CD4-positive, CD25-positive, alpha-beta regulatory T cell (primary cell): Measurements from ENCODE around the gene TBC1D19. TPM values are rescaled to one million over a fixed set of nuclear protein-coding genes. Genes with fewer than 3 reads are reported as not detected.

Source experiments
- ATAC-seq, 2 donors: fragments of 150-1000 bp; cut with Tn5 transposase; one replicate each; pipeline ENCODE4 v1.10.0; 2021; ENCODE audit warnings: low read depth in 2 of 2, moderate number of reproducible peaks in 2 of 2, moderate library complexity in 1 of 2
- DNase-seq, 3 donors: peaks; one replicate each; pipeline versions ENCODE4 v3.0.0 to v3.0.0-alpha.2; 2012 to 2022; ENCODE audit warnings: mixed read lengths in 1 of 3
- H3K27ac ChIP-seq: one replicate; pipeline ENCODE4 v1.7.0; 2013; ENCODE audit warnings: mild to moderate bottlenecking, low read length; ENCODE audit not compliant: insufficient read depth, poor library complexity, severe bottlenecking
- H3K27me3 ChIP-seq: one replicate; pipeline ENCODE4 v1.7.0; 2013; ENCODE audit warnings: low read length; ENCODE audit not compliant: control insufficient read depth, insufficient read depth
- H3K36me3 ChIP-seq: one replicate; pipeline ENCODE4 v1.7.0; 2013; ENCODE audit warnings: mild to moderate bottlenecking, low read length, moderate library complexity; ENCODE audit not compliant: control insufficient read depth, insufficient read depth
- H3K4me1 ChIP-seq: 2 replicates; pipeline ENCODE4 v1.7.0; 2013; ENCODE audit warnings: mild to moderate bottlenecking, low read length; ENCODE audit not compliant: insufficient read depth, control insufficient read depth, poor library complexity, severe bottlenecking
- H3K4me3 ChIP-seq: one replicate; pipeline ENCODE4 v1.7.0; 2013; ENCODE audit warnings: low read depth, mild to moderate bottlenecking, low read length, moderate library complexity
- H3K9me3 ChIP-seq, 2 experiments: 1 replicate in 1 of 2; 2 replicates in 1 of 2; pipeline ENCODE4 v1.7.0; 2013; ENCODE audit warnings: low read length in 2 of 2, mild to moderate bottlenecking in 1 of 2, moderate library complexity in 1 of 2; ENCODE audit not compliant: control insufficient read depth in 2 of 2
- H3K27ac Mint-ChIP-seq, 3 donors: one replicate each; pipeline ENCODE4 v1.8.0; 2020 to 2022; ENCODE audit warnings: mild to moderate bottlenecking in 3 of 3, mixed read lengths in 3 of 3, moderate library complexity in 2 of 3
- H3K27me3 Mint-ChIP-seq: one replicate; pipeline ENCODE4 v1.8.0; 2022; ENCODE audit warnings: mild to moderate bottlenecking, mixed read lengths
- H3K36me3 Mint-ChIP-seq: one replicate; pipeline ENCODE4 v1.8.0; 2020; ENCODE audit warnings: mixed read lengths
- H3K4me1 Mint-ChIP-seq, 4 donors: one replicate each; pipeline ENCODE4 v1.8.0; 2020 to 2022; ENCODE audit warnings: mixed read lengths in 4 of 4, mild to moderate bottlenecking in 1 of 4
- H3K4me3 Mint-ChIP-seq, 4 donors: one replicate each; pipeline ENCODE4 v1.8.0; 2020 to 2022; ENCODE audit warnings: mild to moderate bottlenecking in 4 of 4, mixed read lengths in 4 of 4, moderate library complexity in 3 of 4
- H3K9me3 Mint-ChIP-seq, 7 donors: one replicate each; pipeline ENCODE4 v1.8.0; 2020 to 2022; ENCODE audit warnings: mixed read lengths in 7 of 7, mild to moderate bottlenecking in 3 of 7, moderate library complexity in 2 of 7
- polyA plus RNA-seq, 4 donors: library from polyadenylated mRNA; unstranded; fragments of 300-500 nt; fragmentation: Illumina TruSeq; gene quantifications; one replicate each; pipeline ENCODE4 v1.2.3, GENCODE V29; 2021
- total RNA-seq: library from RNA; stranded (reverse); gene quantifications from one replicate; pipeline ENCODE4 v1.2.3, GENCODE V29; 2022

Gene TBC1D19
- total and polyA plus RNA-seq, 5 donors from 2014 or later = 3.1 to 7.8 (median 5.1) TPM

DNA sequence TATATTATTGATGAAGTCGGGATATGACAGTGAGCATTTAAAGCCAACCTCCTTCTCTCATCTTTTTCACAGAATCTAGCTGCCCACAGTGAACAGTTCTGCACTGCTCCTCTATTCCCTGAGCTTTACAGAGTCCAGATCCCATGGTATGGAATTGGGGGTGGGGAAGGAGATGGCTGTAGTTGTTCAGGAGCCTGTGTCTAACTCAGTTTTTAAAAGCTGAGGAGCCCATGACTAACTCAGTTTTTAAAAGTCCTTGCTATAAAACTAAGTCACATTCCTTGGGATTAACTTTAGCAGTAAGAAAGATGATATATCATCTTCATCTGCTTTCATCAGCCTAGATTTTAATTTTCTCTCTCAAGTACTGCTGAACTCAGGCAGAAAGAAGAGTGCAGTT lies 180.3 kb downstream of the TBC1D19 start:
- no peak overlapping the region for H3K4me3 ChIP-seq
- H3K9me3 ChIP-seq = no peaks in the 10 kb centered on the region
- Mint-ChIP-seq H3K4me1 (no peaks in the 10 kb centered on the region), H3K4me3 (no peak overlapping the region), H3K27ac (no peak overlapping the region), H3K36me3 (peaks cover 27% of the 10 kb centered on the region), H3K27me3 (no peaks in the 10 kb centered on the region), H3K9me3 (peaks cover 0 to 2% (median 0%) of the 10 kb centered on the region in 7 donors)
- no peaks in the 10 kb centered on the region for H3K27me3 ChIP-seq
- no peak overlapping the region for H3K27ac ChIP-seq
- no peaks in the 10 kb centered on the region for H3K4me1 ChIP-seq
- ATAC-seq = no peak
- peaks cover 8% of the 10 kb centered on the region for H3K36me3 ChIP-seq
- no peak for DNase-seq

DNA sequence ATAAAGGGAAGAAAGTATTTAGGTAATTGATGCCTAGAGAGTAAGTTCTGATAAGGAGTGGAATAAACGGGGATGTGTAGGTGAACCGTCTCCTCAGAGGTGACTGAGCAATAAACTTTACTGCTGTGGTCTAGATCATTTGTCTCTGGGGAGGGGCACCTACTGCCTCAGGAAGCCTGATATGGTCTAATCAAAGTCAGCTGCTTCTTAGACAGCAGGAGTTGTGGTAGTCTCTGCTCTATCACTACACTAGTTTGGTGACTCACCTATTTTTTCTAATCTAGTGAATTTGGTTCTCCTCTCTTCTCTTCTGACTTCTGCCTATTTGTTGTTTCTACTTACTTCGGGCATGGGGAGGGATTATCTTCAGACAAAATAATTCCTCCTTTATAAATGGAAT lies 181.6 kb downstream of the TBC1D19 start:
- Mint-ChIP-seq H3K4me1 (no peaks in the 10 kb centered on the region), H3K27ac (no peak overlapping the region), H3K36me3 (peaks cover 25% of the 10 kb centered on the region), H3K27me3 (no peaks in the 10 kb centered on the region), H3K9me3 (peaks cover 0 to 2% (median 0%) of the 10 kb centered on the region in 7 donors), H3K4me3 (no peak overlapping the region)
- Histone ChIP-seq H3K36me3 (peaks cover 3% of the 10 kb centered on the region), H3K4me1 (no peaks in the 10 kb centered on the region), H3K27me3 (no peaks in the 10 kb centered on the region), H3K4me3 (no peak overlapping the region), H3K27ac (no peak overlapping the region), H3K9me3 (no peaks in the 10 kb centered on the region)
- ATAC-seq = no peak
- no peak for DNase-seq

DNA sequence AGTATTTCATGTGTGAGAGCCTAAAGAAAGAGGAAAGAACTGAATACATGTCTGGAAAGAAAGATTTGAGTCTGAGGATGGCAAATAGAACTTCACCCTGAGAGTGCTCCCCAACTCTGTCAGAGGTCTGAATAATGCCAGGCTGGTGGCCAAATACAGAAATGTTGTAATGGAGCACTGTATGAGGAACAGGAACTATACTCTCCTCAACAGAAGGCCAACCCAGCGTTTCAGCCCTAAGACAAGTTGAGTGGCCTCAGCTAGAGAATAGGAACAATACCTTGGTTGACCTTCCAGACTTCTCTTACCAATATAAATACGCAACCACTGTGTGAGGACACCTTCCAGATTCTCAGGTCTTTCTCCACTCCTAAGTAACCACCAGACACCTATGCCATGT lies 182.3 kb downstream of the TBC1D19 start:
- Mint-ChIP-seq H3K9me3 (peaks cover 0 to 2% (median 0%) of the 10 kb centered on the region in 7 donors), H3K4me3 (no peak overlapping the region), H3K36me3 (peaks cover 31% of the 10 kb centered on the region), H3K4me1 (no peaks in the 10 kb centered on the region), H3K27ac (no peak overlapping the region), H3K27me3 (no peaks in the 10 kb centered on the region)
- Histone ChIP-seq H3K27me3 (no peaks in the 10 kb centered on the region), H3K36me3 (peaks cover 3% of the 10 kb centered on the region), H3K9me3 (no peaks in the 10 kb centered on the region), H3K27ac (no peak overlapping the region), H3K4me3 (no peak overlapping the region), H3K4me1 (no peaks in the 10 kb centered on the region)
- ATAC-seq = no peak
- DNase-seq = no peak

DNA sequence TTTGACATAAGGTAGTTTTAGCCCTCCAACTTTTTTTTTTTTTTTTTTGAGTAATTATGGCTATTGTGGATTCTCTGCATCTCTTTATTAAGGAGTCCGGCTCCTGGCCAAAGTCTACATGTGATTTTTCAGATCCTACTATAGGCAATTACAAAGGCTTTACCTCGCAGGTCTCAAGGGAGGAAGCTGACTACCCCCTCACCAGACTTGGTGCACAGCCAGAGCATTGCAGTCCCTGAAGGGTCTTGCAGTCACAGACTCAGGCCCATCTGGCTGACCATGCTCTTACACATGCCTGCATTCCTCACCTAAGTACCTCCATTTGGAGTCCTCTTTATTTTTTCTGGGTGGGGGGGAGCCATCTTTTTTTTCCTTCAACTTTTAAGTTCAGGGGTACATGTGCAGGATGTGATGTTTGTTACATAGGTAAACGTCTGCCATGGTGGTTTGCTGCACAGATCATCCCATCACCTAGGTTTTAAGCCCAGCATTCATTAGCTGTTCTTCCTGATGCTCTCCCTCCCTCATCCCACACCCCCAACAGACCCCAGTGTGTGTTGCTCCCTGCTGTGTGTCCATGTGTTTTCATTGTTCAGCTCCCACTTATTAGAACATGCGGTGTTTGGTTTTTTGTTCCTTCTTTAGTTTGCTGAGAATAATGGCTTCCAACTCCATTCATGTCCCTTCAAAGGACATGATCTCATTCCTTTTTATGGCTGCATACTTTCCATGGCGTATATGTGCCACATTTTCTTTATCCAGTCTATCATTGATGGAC lies 188.4 kb downstream of the TBC1D19 start:
- Mint-ChIP-seq H3K4me3 (no peak overlapping the region), H3K27ac (no peak overlapping the region), H3K36me3 (peaks cover 54% of the 10 kb centered on the region)

DNA sequence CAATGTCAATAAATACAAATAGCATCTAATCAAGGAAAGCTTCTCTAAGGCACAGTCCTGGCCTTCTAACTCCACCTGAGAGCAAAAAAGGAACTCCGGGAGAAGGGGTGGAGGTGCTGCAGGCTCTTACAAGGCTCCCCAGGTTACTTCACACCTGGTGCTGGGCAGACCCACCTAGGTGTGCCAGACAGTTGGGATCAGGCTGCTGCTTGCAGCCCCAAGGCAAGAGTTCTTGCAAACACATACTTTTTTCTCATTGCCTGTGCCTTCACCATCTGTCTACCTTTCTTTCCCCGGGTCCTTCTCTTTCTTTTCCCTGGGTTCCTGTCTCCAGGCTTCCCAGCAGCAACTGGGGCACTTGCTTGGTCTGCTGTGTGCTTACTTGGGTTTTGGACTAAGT lies 195.3 kb downstream of the TBC1D19 start:
- Mint-ChIP-seq H3K9me3 (peaks cover 0 to 2% (median 0%) of the 10 kb centered on the region in 7 donors), H3K27ac (no peak overlapping the region), H3K4me1 (peaks cover 0 to 2% (median 0%) of the 10 kb centered on the region in 4 donors), H3K27me3 (no peaks in the 10 kb centered on the region), H3K36me3 (peaks cover 34% of the 10 kb centered on the region), H3K4me3 (no peak overlapping the region)
- DNase-seq (no peak), ATAC-seq (no peak)
- H3K4me1 ChIP-seq = no peaks in the 10 kb centered on the region
- H3K27me3 ChIP-seq = no peaks in the 10 kb centered on the region
- no peak overlapping the region for H3K4me3 ChIP-seq
- H3K36me3 ChIP-seq = peaks cover under 1% of the 10 kb centered on the region
- H3K9me3 ChIP-seq = no peaks in the 10 kb centered on the region
- no peak overlapping the region for H3K27ac ChIP-seq

More for the DNA sequence above, 188.4 kb downstream of the TBC1D19 start:
- Histone ChIP-seq H3K4me3 (no peak overlapping the region), H3K9me3 (no peaks in the 10 kb centered on the region), H3K36me3 (peaks cover 4% of the 10 kb centered on the region), H3K4me1 (no peaks in the 10 kb centered on the region), H3K27ac (no peak overlapping the region), H3K27me3 (no peaks in the 10 kb centered on the region)
- peaks cover 0 to 3% (median 0%) of the 10 kb centered on the region in 7 donors for H3K9me3 Mint-ChIP-seq
- peaks cover 2 to 17% (median 6%) of the 10 kb centered on the region in 4 donors for H3K4me1 Mint-ChIP-seq
- ATAC-seq (no peak), DNase-seq (no peak)
- no peaks in the 10 kb centered on the region for H3K27me3 Mint-ChIP-seq

DNA sequence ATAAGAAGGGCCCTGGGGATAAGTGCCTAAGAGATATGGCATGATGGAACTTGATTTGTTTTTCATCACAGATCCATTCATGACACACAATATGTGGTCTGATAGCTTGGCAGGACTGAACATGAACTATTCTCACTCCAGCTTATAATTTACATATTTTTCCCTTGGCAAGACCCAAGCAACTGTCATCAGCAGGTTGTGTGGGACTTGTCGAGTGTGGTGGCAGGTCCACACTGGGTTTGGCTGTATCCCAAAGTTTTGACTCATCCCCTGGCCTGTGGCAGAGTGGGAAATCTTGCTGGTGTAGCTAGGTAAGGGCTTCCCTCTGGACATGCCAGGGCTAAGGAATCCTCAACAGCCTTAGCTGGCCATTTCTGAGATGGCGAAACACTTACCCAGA lies 195.8 kb downstream of the TBC1D19 start:
- Histone ChIP-seq H3K4me1 (no peaks in the 10 kb centered on the region), H3K27me3 (no peaks in the 10 kb centered on the region), H3K9me3 (no peaks in the 10 kb centered on the region), H3K36me3 (no peaks in the 10 kb centered on the region), H3K4me3 (no peak overlapping the region), H3K27ac (no peak overlapping the region)
- DNase-seq (no peak), ATAC-seq (no peak)
- Mint-ChIP-seq H3K36me3 (peaks cover 34% of the 10 kb centered on the region), H3K27me3 (no peaks in the 10 kb centered on the region), H3K9me3 (peaks cover 0 to 1% (median 0%) of the 10 kb centered on the region in 7 donors), H3K4me1 (peaks cover 0 to 2% (median 0%) of the 10 kb centered on the region in 4 donors), H3K27ac (no peak overlapping the region), H3K4me3 (no peak overlapping the region)

DNA sequence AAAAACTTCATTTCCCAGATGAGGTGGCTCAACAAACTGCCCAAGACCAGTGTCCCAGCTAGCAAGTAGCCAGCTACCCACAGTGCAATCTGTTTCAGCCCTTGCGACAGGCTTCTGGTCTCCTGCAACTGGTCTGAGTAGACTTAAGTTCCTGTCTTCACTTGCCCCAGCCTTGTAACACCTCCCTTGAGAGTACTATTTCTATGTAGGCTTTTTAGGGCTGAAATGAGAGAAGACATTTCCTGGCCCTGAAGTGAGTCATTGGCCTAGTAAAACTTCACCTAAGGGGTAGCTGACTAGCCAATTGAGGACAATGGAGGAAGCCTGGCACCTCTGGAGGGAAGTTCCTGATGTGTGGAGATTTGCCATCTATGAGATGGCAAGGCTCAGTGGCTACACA lies 196.7 kb downstream of the TBC1D19 start:
- Histone ChIP-seq H3K4me3 (no peak overlapping the region), H3K4me1 (no peaks in the 10 kb centered on the region), H3K27me3 (no peaks in the 10 kb centered on the region), H3K27ac (no peak overlapping the region), H3K9me3 (no peaks in the 10 kb centered on the region), H3K36me3 (no peaks in the 10 kb centered on the region)
- peaks cover 30% of the 10 kb centered on the region for H3K36me3 Mint-ChIP-seq
- no peak overlapping the region for H3K27ac Mint-ChIP-seq
- ATAC-seq (no peak), DNase-seq (no peak)
- peaks cover 0 to 1% (median 0%) of the 10 kb centered on the region in 7 donors for H3K9me3 Mint-ChIP-seq
- H3K27me3 Mint-ChIP-seq = no peaks in the 10 kb centered on the region
- no peak overlapping the region for H3K4me3 Mint-ChIP-seq
- peaks cover 0 to 2% (median under 1%) of the 10 kb centered on the region in 4 donors for H3K4me1 Mint-ChIP-seq
